ENCODE results near the gene SCGB3A1.

The SCGB3A1 gene

GRCh38 chr5:180625125-180625790, 34.0 kb upstream of the SCGB3A1 start:
- no peak for DNase-seq

- DNase-seq = no peak
These were observed 33.3 kb upstream of the SCGB3A1 start for GRCh38 chr5:180624587-180624986.

- no peak for DNase-seq
These were observed 32.5 kb upstream of the SCGB3A1 start for GRCh38 chr5:180623844-180624243.

- no peak for DNase-seq
These were observed 32.1 kb upstream of the SCGB3A1 start for GRCh38 chr5:180623411-180623834.

GRCh38 chr5:180622910-180623309, 31.6 kb upstream of the SCGB3A1 start:
- no peak for DNase-seq

- no peak for DNase-seq
These were observed 30.0 kb upstream of the SCGB3A1 start for GRCh38 chr5:180621311-180621710.

GRCh38 chr5:180620014-180620413, 28.7 kb upstream of the SCGB3A1 start:
- DNase-seq = no peak

- no peak for DNase-seq
These were observed 28.2 kb upstream of the SCGB3A1 start for GRCh38 chr5:180619563-180619915.

GRCh38 chr5:180618829-180619562, 27.7 kb upstream of the SCGB3A1 start:
- no peak for DNase-seq

- no peak for DNase-seq
These were observed 27.2 kb upstream of the SCGB3A1 start for GRCh38 chr5:180618487-180618828.

- no peak for DNase-seq
These were observed 22.5 kb upstream of the SCGB3A1 start for GRCh38 chr5:180613814-180614188.

GRCh38 chr5:180613188-180613813, 22.0 kb upstream of the SCGB3A1 start:
- no peak for DNase-seq

GRCh38 chr5:180612683-180613082, 21.4 kb upstream of the SCGB3A1 start:
- DNase-seq = no peak

GRCh38 chr5:180611140-180611850, 20.0 kb upstream of the SCGB3A1 start:
- DNase-seq = no peak

GRCh38 chr5:180609817-180610550, 18.7 kb upstream of the SCGB3A1 start:
- no peak for DNase-seq

- no peak for DNase-seq
These were observed 18.1 kb upstream of the SCGB3A1 start for GRCh38 chr5:180609386-180609785.

- no peak for DNase-seq
These were observed 17.4 kb upstream of the SCGB3A1 start for GRCh38 chr5:180608572-180609310.

- DNase-seq = no peak
These were observed 16.7 kb upstream of the SCGB3A1 start for GRCh38 chr5:180607861-180608571.

GRCh38 chr5:180606215-180606785, 15.0 kb upstream of the SCGB3A1 start:
- DNase-seq = no peak

- no peak for DNase-seq
These were observed 14.4 kb upstream of the SCGB3A1 start for GRCh38 chr5:180605554-180606214.

GRCh38 chr5:180604271-180604670, 13.0 kb upstream of the SCGB3A1 start:
- no peak for DNase-seq

Data from NCI-H1436 treated with DMSO at 0.1 percent for 48 hours (cell line).